Measurements from ENCODE around the gene PTK7. TPM values are rescaled to one million over a fixed set of nuclear protein-coding genes. Genes with fewer than 3 reads are reported as not detected.

Gene PTK7
- total RNA-seq, 1 experiment from 2014 or later, result 105 TPM

DNA sequence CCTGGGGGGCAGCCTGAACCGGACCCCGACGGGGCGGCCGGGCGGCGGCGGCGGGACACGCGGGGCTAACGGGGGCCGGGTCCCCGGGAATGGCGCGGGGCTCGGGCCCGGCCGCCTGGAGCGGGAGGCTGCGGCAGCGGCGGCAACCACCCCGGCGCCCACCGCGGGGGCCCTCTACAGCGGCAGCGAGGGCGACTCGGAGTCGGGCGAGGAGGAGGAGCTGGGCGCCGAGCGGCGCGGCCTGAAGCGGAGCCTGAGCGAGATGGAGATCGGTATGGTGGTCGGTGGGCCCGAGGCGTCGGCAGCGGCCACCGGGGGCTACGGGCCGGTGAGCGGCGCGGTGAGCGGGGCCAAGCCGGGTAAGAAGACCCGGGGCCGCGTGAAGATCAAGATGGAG is 95.6 kb downstream of the PTK7 start:
- peak overlapping the region; percentile 87 for H3K27ac ChIP-seq (ENCODE audit: low read depth, low read length)
- no peaks in the 10 kb centered on the region for H3K9me2 ChIP-seq (ENCODE audit: insufficient read depth)
- TF ChIP-seq ZFX (IDR thresholded peaks at IDR 0.05), result peak; percentile 93
- TF ChIP-seq POLR2AphosphoS5 (IDR thresholded peaks at IDR 0.05; ENCODE audit: low read depth, low read length), result no peak
- H3K4me2 ChIP-seq (ENCODE audit: low read length), result peak overlapping the region; percentile 81
- peak overlapping the region; percentile 87 for H3K9ac ChIP-seq (ENCODE audit: low read length)
- DNase-seq (ENCODE audit: low read depth, low spot score) (no peak), ATAC-seq (no peak; the same call in 1 of the 2 replicates)
- peaks cover 12 to 20% of the 10 kb centered on the region in 2 experiments for H3K36me3 ChIP-seq (ENCODE audit: control insufficient read depth in 1 of 2, insufficient read depth in 2 of 2, low read length in 2 of 2)
- H2AFZ ChIP-seq (ENCODE audit: low read depth, low read length, poor library complexity, severe bottlenecking), result no peak overlapping the region
- H3K4me3 ChIP-seq (replicated peaks in 1 of 2; ENCODE audit: low read depth in 1 of 2, low read length in 2 of 2), result peak overlapping the region; percentile 83 to 84
- peaks cover 28 to 37% of the 10 kb centered on the region in 2 experiments for H3K4me1 ChIP-seq (ENCODE audit: control insufficient read depth in 1 of 2, insufficient read depth in 2 of 2, low read length in 2 of 2)
- RAD21 ChIA-PET (ENCODE audit: low non-redundant PET in 1 of 2, low total read pairs in 2 of 2, uncharacterized antibody in 2 of 2, unreplicated experiment in 2 of 2), result no interaction called here
- H3K9me3 ChIP-seq (ENCODE audit: control insufficient read depth in 1 of 2, insufficient read depth in 1 of 2, low read depth in 1 of 2, low read length in 2 of 2), result no peaks in the 10 kb centered on the region
- no TSS peak for BruUV-seq (replicated peaks)
- no peaks in the 10 kb centered on the region for H3K27me3 ChIP-seq (ENCODE audit: insufficient read depth, low read length)
- H4K20me1 ChIP-seq (ENCODE audit: insufficient read depth), result no peaks in the 10 kb centered on the region
- POLR2A ChIA-PET, result interaction anchor here (0.5 kb wide), 1 partner anchor 299 kb away, joined by 8 read pairs; no protein-coding TSS in a partner anchor
- intact Hi-C loops (cut with micrococcal nuclease), result loop anchor here (5.0 kb wide), 2 partner anchors 114 to 346 kb away; partner anchors contain the start of genes KLC4, MRPL2, POLR1C and YIPF3
- CTCF ChIA-PET, result interaction anchor here (0.8 kb wide), 1 partner anchor 158 kb away, joined by 3 read pairs; the partner anchor contains the start of gene KLHDC3
- peaks cover 42% of the 10 kb centered on the region for H3K79me2 ChIP-seq (ENCODE audit: insufficient read depth, low read length)

DNA sequence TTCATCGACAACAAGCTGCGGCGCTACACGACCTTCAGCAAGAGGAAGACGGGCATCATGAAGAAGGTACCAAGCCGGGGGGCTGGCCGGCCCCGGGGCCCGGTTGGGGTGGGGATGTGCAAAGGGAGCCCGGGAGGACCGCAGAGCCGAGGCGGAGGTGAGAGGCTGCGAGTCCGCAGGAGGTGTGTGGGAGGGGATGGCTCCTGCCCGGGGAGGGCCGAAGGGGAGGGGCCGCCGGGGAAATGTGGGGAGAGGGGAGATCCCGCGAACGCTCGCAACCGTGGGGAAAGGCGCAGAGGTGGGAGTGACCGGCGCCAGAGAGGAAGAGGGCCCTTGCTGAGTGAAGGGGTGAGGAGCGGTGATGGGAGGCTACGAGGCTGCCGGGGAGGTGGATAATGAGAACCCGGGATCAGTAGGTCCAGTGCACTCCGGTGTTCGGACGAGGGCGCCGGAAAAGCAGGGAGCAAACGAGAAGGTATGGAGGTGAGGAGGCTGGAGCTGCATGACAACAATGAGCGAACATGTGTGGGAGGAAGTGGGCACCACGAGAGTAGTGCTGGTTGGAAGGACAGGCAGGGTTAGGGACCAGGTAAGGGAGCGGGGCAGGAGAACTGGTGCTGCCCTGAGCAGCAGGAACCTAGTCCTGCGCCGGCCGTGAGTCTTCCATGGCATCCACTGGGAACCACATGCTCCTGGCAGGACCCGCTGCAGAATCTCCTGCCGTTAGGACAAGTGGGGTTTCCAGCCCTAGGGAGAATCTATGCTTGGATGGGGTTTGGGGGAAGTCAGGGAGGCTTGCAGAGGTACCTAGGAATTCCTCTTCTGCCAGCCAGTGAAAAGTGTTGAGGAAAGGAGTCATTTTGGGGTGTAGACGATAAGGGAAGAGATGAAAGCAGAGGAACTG is 96.2 kb downstream of the PTK7 start:
- no peaks in the 10 kb centered on the region for H3K9me2 ChIP-seq (ENCODE audit: insufficient read depth)
- no peak for ATAC-seq
- RAD21 ChIA-PET (ENCODE audit: low non-redundant PET in 1 of 2, low total read pairs in 2 of 2, uncharacterized antibody in 2 of 2, unreplicated experiment in 2 of 2), result no interaction called here
- H3K9me3 ChIP-seq (ENCODE audit: control insufficient read depth in 1 of 2, insufficient read depth in 1 of 2, low read depth in 1 of 2, low read length in 2 of 2), result no peaks in the 10 kb centered on the region
- CTCF ChIA-PET, result interaction anchor here (0.8 kb wide), 2 partner anchors 10 to 158 kb away, joined by 3 read pairs; partner anchors contain the start of genes CUL9 and KLHDC3
- peak overlapping the region; percentile 81 for H3K4me2 ChIP-seq (ENCODE audit: low read length)
- POLR2A ChIA-PET, result interaction anchor here (0.5 kb wide), 1 partner anchor 299 kb away, joined by 8 read pairs; no protein-coding TSS in a partner anchor
- H3K9ac ChIP-seq (ENCODE audit: low read length), result peak overlapping the region; percentile 87
- intact Hi-C loops (cut with micrococcal nuclease), result loop anchor here (5.0 kb wide), 2 partner anchors 115 to 345 kb away; partner anchors contain the start of genes KLC4, MRPL2, POLR1C and YIPF3
- peak overlapping the region; percentile 83 to 84 for H3K4me3 ChIP-seq (replicated peaks in 1 of 2; ENCODE audit: low read depth in 1 of 2, low read length in 2 of 2)
- H3K27me3 ChIP-seq (ENCODE audit: insufficient read depth, low read length), result no peaks in the 10 kb centered on the region
- H3K4me1 ChIP-seq (ENCODE audit: control insufficient read depth in 1 of 2, insufficient read depth in 2 of 2, low read length in 2 of 2), result peaks cover 28 to 37% of the 10 kb centered on the region in 2 experiments
- no TSS peak for BruUV-seq (replicated peaks)
- TF ChIP-seq SP1 (IDR thresholded peaks at IDR 0.05; ENCODE audit: low read depth) (no peak), YY1 (IDR thresholded peaks at IDR 0.05; ENCODE audit: extremely low read depth, insufficient replicate concordance, low read depth, low read length) (no peak)
- no peaks in the 10 kb centered on the region for H4K20me1 ChIP-seq (ENCODE audit: insufficient read depth)
- no peak overlapping the region for H2AFZ ChIP-seq (ENCODE audit: low read depth, low read length, poor library complexity, severe bottlenecking)
- H3K27ac ChIP-seq (ENCODE audit: low read depth, low read length), result peak overlapping the region; percentile 87
- peaks cover 15 to 22% of the 10 kb centered on the region in 2 experiments for H3K36me3 ChIP-seq (ENCODE audit: control insufficient read depth in 1 of 2, insufficient read depth in 2 of 2, low read length in 2 of 2)
- DNase-seq (ENCODE audit: low read depth, low spot score), result no peak
- peaks cover 42% of the 10 kb centered on the region for H3K79me2 ChIP-seq (ENCODE audit: insufficient read depth, low read length)
